Esophagus squamous epithelium (tissue), 5 donors: Measurements from ENCODE around the gene LRRC59. TPM values are rescaled to one million over a fixed set of nuclear protein-coding genes. Genes with fewer than 3 reads are reported as not detected.

ENCODE experiments used
- DNase-seq: peaks from one replicate; lab custom pipeline; 2025; lab: John Stamatoyannopoulos, UW
- H3K27ac ChIP-seq, 4 donors: fragments of 200-600 bp; sonication (generic); one replicate each; pipeline ENCODE4 v1.5.1; 2016 to 2019; ENCODE audit warnings: mild to moderate bottlenecking in 1 of 4
- H3K27me3 ChIP-seq, 4 donors: fragments of 200-600 bp; sonication (generic); 1 replicate in 3 of 4; 2 replicates in 1 of 4; pipeline versions ENCODE4 v1.5.1 to v1.6.0; 2017 to 2021; ENCODE audit warnings: antibody characterized with exemption in 1 of 4
- H3K36me3 ChIP-seq, 3 donors: fragments of 200-600 bp; sonication (generic); one replicate each; pipeline ENCODE4 v1.5.1; 2016 to 2019
- H3K4me1 ChIP-seq, 3 donors: fragments of 200-600 bp; sonication (generic); one replicate each; pipeline ENCODE4 v1.5.1; 2017 to 2019
- H3K4me3 ChIP-seq, 4 donors: fragments of 200-600 bp; sonication (generic); 1 replicate in 3 of 4; 2 replicates in 1 of 4; pipeline ENCODE4 v1.5.1; 2016 to 2019; ENCODE audit warnings: mild to moderate bottlenecking in 2 of 4, moderate library complexity in 1 of 4
- H3K9me3 ChIP-seq, 3 donors: fragments of 200-600 bp; sonication (generic); one replicate each; pipeline ENCODE4 v1.5.1; 2016 to 2019
- CTCF ChIP-seq, 6 experiments: fragments of 450-650 bp in 4 of 6; fragments of 200-600 bp in 2 of 6; sonication (generic) in 2 of 6; IDR thresholded peaks; one replicate each; pipeline ENCODE4 v1.5.1; 2016 to 2019; ENCODE audit warnings: antibody characterized with exemption in 6 of 6, mild to moderate bottlenecking in 4 of 6, moderate library complexity in 4 of 6
- POLR2A ChIP-seq, 4 donors: fragments of 450-650 bp; IDR thresholded peaks; one replicate each; pipeline ENCODE4 v1.6.1; 2017; ENCODE audit warnings: antibody characterized with exemption in 4 of 4, mild to moderate bottlenecking in 4 of 4, moderate library complexity in 3 of 4
- WGBS, 2 donors: methylation state at CpG; one replicate each; pipeline ENCODE4 v1.1.5; 2018; 5-methylcytosine and 5-hydroxymethylcytosine counted together
- intact Hi-C: fragments of 100-400 bp; cut with DNase I; formaldehyde crosslinking; loops from one replicate; pipeline ENCODE4 v1.15.0; 2022
- total RNA-seq, 4 donors: library from RNA; depleted of rRNA; stranded (reverse); fragments of >200 nt; gene quantifications; one replicate each; pipeline ENCODE4 v1.1.0, GENCODE V29; 2016
- donor health status: DM: yes; HTN: yes; CAD: no.

The LRRC59 gene
- total RNA-seq, 4 donors from 2014 or later, result 63.4 to 136 (median 77.9) TPM

GRCh38 chr17:50397919-50398285 lies 579 bp upstream of the LRRC59 start:
- Histone ChIP-seq H3K27ac (peak overlapping the region in 3 of 4 donors; percentile 87 to 94 (median 92)), H3K4me3 (peak overlapping the region in 3 of 4 donors; percentile 78 to 95 (median 85)), H3K4me1 (peaks cover 7 to 33% (median 23%) of the 10 kb centered on the region in 3 donors), H3K9me3 (no peaks in the 10 kb centered on the region), H3K36me3 (peaks cover 13 to 22% (median 13%) of the 10 kb centered on the region in 3 donors), H3K27me3 (no peaks in the 10 kb centered on the region)
- no peak for DNase-seq
- intact Hi-C loops, result no loop called here
- TF ChIP-seq POLR2A (IDR thresholded peaks at IDR 0.05) (no peak), CTCF (IDR thresholded peaks at IDR 0.05) (no peak)
- WGBS, 2 donors, result 55 to 60% methylated on average over 7 to 8 of the region's 9 CpGs

- intact Hi-C loops, result no loop called here
- 3 to 4% methylated on average over 20 to 28 of the region's 30 CpGs for WGBS, 2 donors
- TF ChIP-seq CTCF (IDR thresholded peaks at IDR 0.05) (no peak), POLR2A (IDR thresholded peaks at IDR 0.05) (no peak)
- H3K36me3 ChIP-seq, result peaks cover 24 to 36% (median 28%) of the 10 kb centered on the region in 3 donors
- peak overlapping the region; percentile 78 to 95 (median 82) for H3K4me3 ChIP-seq
- no peak for DNase-seq
- peaks cover 7 to 33% (median 23%) of the 10 kb centered on the region in 3 donors for H3K4me1 ChIP-seq
- peak overlapping the region; percentile 87 to 94 (median 90) for H3K27ac ChIP-seq
- H3K9me3 ChIP-seq, result no peaks in the 10 kb centered on the region
- H3K27me3 ChIP-seq, result no peaks in the 10 kb centered on the region
Observed at GRCh38 chr17:50396261-50397110, 837 bp downstream of the LRRC59 start.

- Histone ChIP-seq H3K27ac (no peak overlapping the region), H3K4me3 (no peak overlapping the region), H3K36me3 (peaks cover 33 to 54% (median 36%) of the 10 kb centered on the region in 3 donors), H3K27me3 (no peaks in the 10 kb centered on the region), H3K4me1 (peaks cover 7 to 33% (median 23%) of the 10 kb centered on the region in 3 donors), H3K9me3 (no peaks in the 10 kb centered on the region)
- no peak for DNase-seq
- intact Hi-C loops, result no loop called here
- no peak for TF ChIP-seq POLR2A (IDR thresholded peaks at IDR 0.05)
- 14 to 31% methylated on average over 2 to 3 of the region's 3 CpGs for WGBS, 2 donors
Observed at GRCh38 chr17:50394711-50395110, 2.6 kb downstream of the LRRC59 start.

GRCh38 chr17:50393700-50394099 lies 3.6 kb downstream of the LRRC59 start:
- WGBS, 2 donors, result 95% methylated on average over 5 of the region's 5 CpGs
- no peaks in the 10 kb centered on the region for H3K9me3 ChIP-seq
- TF ChIP-seq POLR2A (IDR thresholded peaks at IDR 0.05) (no peak), CTCF (IDR thresholded peaks at IDR 0.05) (no peak)
- no peak overlapping the region for H3K27ac ChIP-seq
- H3K4me1 ChIP-seq, result peaks cover 7 to 33% (median 23%) of the 10 kb centered on the region in 3 donors
- no peak for DNase-seq
- intact Hi-C loops, result no loop called here
- no peaks in the 10 kb centered on the region for H3K27me3 ChIP-seq
- H3K36me3 ChIP-seq, result peaks cover 33 to 64% (median 40%) of the 10 kb centered on the region in 3 donors
- H3K4me3 ChIP-seq, result no peak overlapping the region

GRCh38 chr17:50392621-50393020 lies 4.7 kb downstream of the LRRC59 start:
- intact Hi-C loops, result no loop called here
- Histone ChIP-seq H3K27me3 (no peaks in the 10 kb centered on the region), H3K4me3 (no peak overlapping the region), H3K9me3 (no peaks in the 10 kb centered on the region), H3K36me3 (peaks cover 44 to 75% (median 50%) of the 10 kb centered on the region in 3 donors), H3K27ac (no peak overlapping the region), H3K4me1 (peaks cover 7 to 29% (median 19%) of the 10 kb centered on the region in 3 donors)
- no peak for DNase-seq
- WGBS, 2 donors, result 91 to 99% methylated on average over 5 of the region's 6 CpGs
- TF ChIP-seq CTCF (IDR thresholded peaks at IDR 0.05) (no peak), POLR2A (IDR thresholded peaks at IDR 0.05) (no peak)
